ENCODE data around the gene SLC37A3. TPM values are rescaled to one million over a fixed set of nuclear protein-coding genes. Genes with fewer than 3 reads are reported as not detected.

Gene SLC37A3
- total RNA-seq, 1 donor from 2014 or later, result 71.0 TPM

DNA sequence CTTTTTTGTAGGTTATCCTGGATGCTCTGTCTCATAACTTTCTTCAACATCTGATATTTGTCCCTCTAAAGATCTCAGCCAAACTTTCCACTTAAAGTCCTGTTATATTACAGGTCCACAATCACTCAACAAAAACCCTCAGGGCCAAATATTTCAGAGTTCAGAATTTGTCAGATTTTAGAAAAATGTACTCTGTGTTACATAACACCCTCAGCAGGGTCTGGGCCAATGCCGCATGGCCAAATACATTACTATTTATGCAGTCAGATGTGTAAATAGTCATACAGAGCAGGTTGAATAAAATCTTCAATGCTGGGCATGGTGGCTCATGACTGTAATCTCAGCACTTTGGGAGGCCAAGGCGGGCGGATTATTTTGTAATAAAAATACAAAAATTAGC lies 17.0 kb upstream of the SLC37A3 start:
- no peak overlapping the region for H3K4me2 ChIP-seq (ENCODE audit: low read length)
- H3K4me1 ChIP-seq (ENCODE audit: insufficient read depth, low read length), result no peaks in the 10 kb centered on the region
- no peak overlapping the region for H3K27ac Mint-ChIP-seq (ENCODE audit: unreplicated experiment)
- DNase-seq (ENCODE audit: low read depth) (no peak), FAIRE-seq (no peak)
- no peak overlapping the region for H3K4me3 Mint-ChIP-seq (ENCODE audit: unreplicated experiment)
- no peaks in the 10 kb centered on the region for H4K20me1 ChIP-seq (ENCODE audit: insufficient read depth, low read length)
- H3K27ac ChIP-seq (ENCODE audit: low read depth, low read length), result no peak overlapping the region
- no peaks in the 10 kb centered on the region for H3K9me3 ChIP-seq (ENCODE audit: insufficient read depth, low read depth, low read length)
- H3K4me1 Mint-ChIP-seq (ENCODE audit: low read depth, unreplicated experiment), result no peaks in the 10 kb centered on the region
- H3K4me3 ChIP-seq (ENCODE audit: insufficient read depth, low read depth, low read length), result no peak overlapping the region
- no peak for TF ChIP-seq EZH2 (IDR thresholded peaks at IDR 0.05; ENCODE audit: insufficient read depth, low read length)
- TF ChIP-seq, protein P1, sequence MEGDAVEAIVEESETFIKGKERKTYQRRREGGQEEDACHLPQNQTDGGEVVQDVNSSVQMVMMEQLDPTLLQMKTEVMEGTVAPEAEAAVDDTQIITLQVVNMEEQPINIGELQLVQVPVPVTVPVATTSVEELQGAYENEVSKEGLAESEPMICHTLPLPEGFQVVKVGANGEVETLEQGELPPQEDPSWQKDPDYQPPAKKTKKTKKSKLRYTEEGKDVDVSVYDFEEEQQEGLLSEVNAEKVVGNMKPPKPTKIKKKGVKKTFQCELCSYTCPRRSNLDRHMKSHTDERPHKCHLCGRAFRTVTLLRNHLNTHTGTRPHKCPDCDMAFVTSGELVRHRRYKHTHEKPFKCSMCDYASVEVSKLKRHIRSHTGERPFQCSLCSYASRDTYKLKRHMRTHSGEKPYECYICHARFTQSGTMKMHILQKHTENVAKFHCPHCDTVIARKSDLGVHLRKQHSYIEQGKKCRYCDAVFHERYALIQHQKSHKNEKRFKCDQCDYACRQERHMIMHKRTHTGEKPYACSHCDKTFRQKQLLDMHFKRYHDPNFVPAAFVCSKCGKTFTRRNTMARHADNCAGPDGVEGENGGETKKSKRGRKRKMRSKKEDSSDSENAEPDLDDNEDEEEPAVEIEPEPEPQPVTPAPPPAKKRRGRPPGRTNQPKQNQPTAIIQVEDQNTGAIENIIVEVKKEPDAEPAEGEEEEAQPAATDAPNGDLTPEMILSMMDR (IDR thresholded peaks at IDR 0.05; ENCODE audit: insufficient read depth, low read depth, low read length), result no peak
- H3K27me3 ChIP-seq (ENCODE audit: insufficient read depth, low read length), result peaks cover 2% of the 10 kb centered on the region
- no peak overlapping the region for H2AFZ ChIP-seq (ENCODE audit: low read depth, low read length)
- H3K9ac ChIP-seq (ENCODE audit: low read length), result no peak overlapping the region
- no peaks in the 10 kb centered on the region for H3K36me3 ChIP-seq (ENCODE audit: insufficient read depth, low read length)
- no peaks in the 10 kb centered on the region for H3K27me3 Mint-ChIP-seq (ENCODE audit: low read depth, unreplicated experiment)
- no peaks in the 10 kb centered on the region for H3K36me3 Mint-ChIP-seq (ENCODE audit: low read depth, unreplicated experiment)
- H3K9me3 Mint-ChIP-seq (ENCODE audit: unreplicated experiment), result no peaks in the 10 kb centered on the region
- no peaks in the 10 kb centered on the region for H3K79me2 ChIP-seq (ENCODE audit: insufficient read depth, low read length)

GRCh38 chr7:140404565-140405065 lies 6.3 kb upstream of the SLC37A3 start:
- H3K79me2 ChIP-seq (ENCODE audit: insufficient read depth, low read length), result no peaks in the 10 kb centered on the region
- peak overlapping the region; percentile 79 for H3K4me2 ChIP-seq (ENCODE audit: low read length)
- H3K27me3 ChIP-seq (ENCODE audit: insufficient read depth, low read length), result peaks cover 11% of the 10 kb centered on the region
- no peaks in the 10 kb centered on the region for H3K36me3 ChIP-seq (ENCODE audit: insufficient read depth, low read length)
- no peaks in the 10 kb centered on the region for H3K9me3 ChIP-seq (ENCODE audit: insufficient read depth, low read depth, low read length)
- no peaks in the 10 kb centered on the region for H3K36me3 Mint-ChIP-seq (ENCODE audit: low read depth, unreplicated experiment)
- peak; percentile 5 for DNase-seq (ENCODE audit: low read depth)
- H3K9me3 Mint-ChIP-seq (ENCODE audit: unreplicated experiment), result peaks cover 4% of the 10 kb centered on the region
- no peak overlapping the region for H3K27ac Mint-ChIP-seq (ENCODE audit: unreplicated experiment)
- peak overlapping the region; percentile 75 for H3K4me3 Mint-ChIP-seq (ENCODE audit: unreplicated experiment)
- H3K9ac ChIP-seq (ENCODE audit: low read length), result no peak overlapping the region
- H3K4me3 ChIP-seq (ENCODE audit: insufficient read depth, low read depth, low read length), result no peak overlapping the region
- FAIRE-seq, result no peak
- TF ChIP-seq, protein P1 (IDR thresholded peaks at IDR 0.05; ENCODE audit: insufficient read depth, low read depth, low read length), result no peak
- TF ChIP-seq EZH2 (IDR thresholded peaks at IDR 0.05; ENCODE audit: insufficient read depth, low read length), result no peak
- peaks cover 17% of the 10 kb centered on the region for H3K4me1 Mint-ChIP-seq (ENCODE audit: low read depth, unreplicated experiment)
- no peak overlapping the region for H2AFZ ChIP-seq (ENCODE audit: low read depth, low read length)
- peaks cover 10% of the 10 kb centered on the region for H3K4me1 ChIP-seq (ENCODE audit: insufficient read depth, low read length)
- peaks cover 9% of the 10 kb centered on the region for H3K27me3 Mint-ChIP-seq (ENCODE audit: low read depth, unreplicated experiment)
- no peaks in the 10 kb centered on the region for H4K20me1 ChIP-seq (ENCODE audit: insufficient read depth, low read length)
- no peak overlapping the region for H3K27ac ChIP-seq (ENCODE audit: low read depth, low read length)

DNA sequence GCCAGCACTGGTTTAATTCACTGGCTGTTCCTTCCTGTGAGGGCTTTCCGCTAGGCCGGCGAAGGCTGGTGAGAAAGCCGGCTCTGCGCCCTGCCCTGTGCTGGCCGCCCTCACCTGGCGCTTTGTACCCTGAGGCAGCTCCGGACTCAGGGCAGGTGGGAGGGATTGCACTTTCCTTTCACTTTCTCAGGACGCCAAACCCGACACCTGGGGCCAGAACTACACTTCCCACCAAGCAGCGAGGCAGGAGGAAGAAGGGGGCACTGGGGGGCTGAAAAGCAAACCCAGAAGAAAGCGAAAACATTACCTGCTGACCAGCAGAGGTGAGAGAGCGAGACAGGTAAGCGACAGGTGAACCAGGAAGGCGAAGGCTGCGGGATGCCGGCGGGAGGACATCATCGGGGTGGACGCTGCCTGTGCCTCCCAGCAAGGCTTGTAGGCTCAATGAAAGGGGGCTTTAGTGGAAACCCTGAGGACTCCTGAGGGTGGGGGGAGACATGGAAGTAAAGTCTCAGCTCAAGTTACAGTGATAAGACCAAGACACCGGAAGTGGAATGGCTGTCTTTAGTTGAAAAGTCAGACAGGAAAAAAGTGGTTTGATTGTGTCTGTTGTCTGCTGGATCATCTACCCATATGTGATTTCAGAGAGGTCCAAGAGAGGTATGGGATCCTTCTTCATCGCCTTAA lies 5.7 kb upstream of the SLC37A3 start, which contains the start of gene RAB19:
TSS of gene RAB19 (plus strand) at position 181 of the 687 bp plus-strand sequence. CDS start 3,589 bp downstream, outside the sequence.
- Histone ChIP-seq H3K27me3 (ENCODE audit: insufficient read depth, low read length) (peaks cover 14% of the 10 kb centered on the region), H3K4me2 (ENCODE audit: low read length) (peak within 1 kb of the TSS; percentile 79), H3K79me2 (ENCODE audit: insufficient read depth, low read length) (no peaks in the 10 kb centered on the region), H3K4me3 (ENCODE audit: insufficient read depth, low read depth, low read length) (peak within 1 kb of the TSS; percentile 20), H3K27ac (ENCODE audit: low read depth, low read length) (no peak within 1 kb of the TSS), H3K9ac (ENCODE audit: low read length) (no peak within 1 kb of the TSS), H3K9me3 (ENCODE audit: insufficient read depth, low read depth, low read length) (no peaks in the 10 kb centered on the region), H4K20me1 (ENCODE audit: insufficient read depth, low read length) (no peaks in the 10 kb centered on the region), H2AFZ (ENCODE audit: low read depth, low read length) (peak within 1 kb of the TSS; percentile 65), H3K36me3 (ENCODE audit: insufficient read depth, low read length) (no peaks in the 10 kb centered on the region), H3K4me1 (ENCODE audit: insufficient read depth, low read length) (peaks cover 10% of the 10 kb centered on the region)
- Mint-ChIP-seq H3K36me3 (ENCODE audit: low read depth, unreplicated experiment) (no peaks in the 10 kb centered on the region), H3K27me3 (ENCODE audit: low read depth, unreplicated experiment) (peaks cover 9% of the 10 kb centered on the region), H3K27ac (ENCODE audit: unreplicated experiment) (no peak within 1 kb of the TSS), H3K4me1 (ENCODE audit: low read depth, unreplicated experiment) (peaks cover 17% of the 10 kb centered on the region), H3K4me3 (ENCODE audit: unreplicated experiment) (peak within 1 kb of the TSS; percentile 75), H3K9me3 (ENCODE audit: unreplicated experiment) (peaks cover 4% of the 10 kb centered on the region)
- TF ChIP-seq EZH2 (IDR thresholded peaks at IDR 0.05; ENCODE audit: insufficient read depth, low read length), result no peak
- TF ChIP-seq, protein P1 (IDR thresholded peaks at IDR 0.05; ENCODE audit: insufficient read depth, low read depth, low read length), result no peak
- DNase-seq (ENCODE audit: low read depth) (no peak), FAIRE-seq (no peak)
